Adipocyte (in vitro differentiated cells): ENCODE measurements around the gene TRAF7.

Source experiments
- DNase-seq: peaks from one replicate; pipeline ENCODE4 v3.0.0-alpha.2; 2015; ENCODE audit warnings: low read depth
- H3K27me3 ChIP-seq: replicated peaks from 2 replicates; pipeline ENCODE4 v1.7.0; 2013; ENCODE audit warnings: mild to moderate bottlenecking, low read length, moderate library complexity; ENCODE audit not compliant: control insufficient read depth, insufficient read depth
- H3K36me3 ChIP-seq: 2 replicates; pipeline ENCODE4 v1.7.0; 2013; ENCODE audit warnings: low read length, mild to moderate bottlenecking, moderate library complexity; ENCODE audit not compliant: control insufficient read depth, insufficient read depth, severe bottlenecking
- H3K4me1 ChIP-seq: 2 replicates; pipeline ENCODE4 v1.7.0; 2013; ENCODE audit warnings: mild to moderate bottlenecking, low read length, moderate library complexity; ENCODE audit not compliant: control insufficient read depth, insufficient read depth
- H3K4me3 ChIP-seq: 2 replicates; pipeline ENCODE4 v1.7.0; 2013; ENCODE audit warnings: mild to moderate bottlenecking, low read length, moderate library complexity
- H3K9ac ChIP-seq: 2 replicates; pipeline ENCODE4 v1.7.0; 2013; ENCODE audit warnings: mild to moderate bottlenecking, low read length, moderate library complexity
- H3K9me3 ChIP-seq: 2 replicates; pipeline ENCODE4 v1.7.0; 2013; ENCODE audit warnings: mild to moderate bottlenecking, low read length, moderate library complexity; ENCODE audit not compliant: control insufficient read depth

The TRAF7 gene

DNA sequence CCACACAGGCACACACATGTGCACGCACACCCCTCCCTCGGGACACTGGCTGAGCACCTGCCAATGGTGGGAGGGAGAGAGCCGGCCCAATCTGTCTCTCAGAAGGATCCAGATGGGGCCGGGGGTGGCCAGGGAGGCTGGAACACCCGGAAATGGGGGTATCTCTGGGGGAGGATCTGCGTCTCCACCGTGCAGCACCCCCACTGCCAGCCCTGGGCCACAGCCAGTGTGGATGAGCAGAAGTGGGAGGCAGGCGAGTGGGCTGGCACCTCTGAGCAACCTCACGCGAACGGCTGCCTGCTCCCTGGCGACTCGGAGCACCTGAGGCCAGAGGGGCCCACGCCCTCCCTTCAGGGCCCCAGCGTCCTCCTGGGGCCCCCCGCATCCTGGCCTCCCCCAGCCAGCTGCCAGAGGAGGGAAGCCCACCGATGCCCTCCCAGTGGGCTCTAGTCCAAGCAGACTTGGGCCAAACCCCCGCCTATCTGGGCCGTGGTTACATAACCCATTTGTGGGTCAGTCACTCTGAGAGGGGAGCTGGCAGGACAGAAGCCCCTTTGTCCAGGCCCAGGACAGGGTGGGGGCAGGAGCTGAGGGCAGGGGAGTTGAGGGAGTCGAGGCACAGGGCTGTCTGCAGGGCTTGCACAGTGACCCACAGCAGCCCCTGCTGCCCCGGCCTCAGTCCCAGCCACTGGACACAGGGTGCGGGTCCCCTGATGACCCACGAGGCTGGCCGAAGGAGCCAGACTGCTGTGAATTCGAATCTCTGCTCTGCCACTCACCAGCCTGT, 35.3 kb downstream of the TRAF7 start:
- no peaks in the 10 kb centered on the region for H3K4me1 ChIP-seq
- no peaks in the 10 kb centered on the region for H3K36me3 ChIP-seq
- no peak overlapping the region for H3K4me3 ChIP-seq
- H3K9ac ChIP-seq: no peak overlapping the region
- DNase-seq: no peak
- no peaks in the 10 kb centered on the region for H3K9me3 ChIP-seq
- peaks cover 27% of the 10 kb centered on the region for H3K27me3 ChIP-seq

GRCh38 chr16:2191446-2191706, 35.8 kb downstream of the TRAF7 start:
- Histone ChIP-seq H3K4me3 (no peak overlapping the region), H3K36me3 (no peaks in the 10 kb centered on the region), H3K9me3 (no peaks in the 10 kb centered on the region), H3K4me1 (no peaks in the 10 kb centered on the region), H3K9ac (no peak overlapping the region), H3K27me3 (peaks cover 27% of the 10 kb centered on the region)
- no peak for DNase-seq

DNA sequence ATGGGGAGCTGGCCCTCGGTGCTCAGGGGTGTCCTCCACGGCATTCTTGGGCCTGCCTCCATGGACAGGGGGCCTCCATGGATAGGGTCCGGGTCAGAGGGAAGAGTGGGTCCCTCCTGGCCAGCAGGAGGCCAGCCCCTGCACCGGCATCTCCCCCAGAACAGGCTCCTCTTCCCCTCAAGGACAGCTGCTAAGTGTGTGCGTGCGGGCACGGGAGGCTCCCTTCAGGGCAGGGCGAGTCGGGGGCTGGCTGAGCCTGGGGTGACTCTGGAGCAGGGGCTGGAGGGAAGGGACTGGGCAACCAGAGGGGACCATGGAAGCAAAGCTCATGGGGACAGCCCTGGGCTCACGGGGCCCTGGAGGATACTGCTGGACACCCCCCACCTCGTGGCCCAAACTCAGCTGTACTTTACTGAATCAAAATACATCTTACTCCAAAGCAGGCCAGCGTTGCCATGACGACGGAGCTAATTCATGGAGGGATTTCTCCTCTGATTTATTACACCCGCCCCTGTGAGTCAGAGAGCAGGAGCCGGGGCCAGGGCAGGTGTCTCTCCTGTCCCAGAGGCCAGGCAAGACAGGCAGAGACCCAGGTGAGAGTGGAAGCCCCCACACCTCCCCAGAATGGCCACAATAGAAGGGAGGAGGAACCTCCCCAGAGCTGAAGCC, 38.7 kb downstream of the TRAF7 start:
- H3K4me1 ChIP-seq: no peaks in the 10 kb centered on the region
- H3K9me3 ChIP-seq: no peaks in the 10 kb centered on the region
- no peak overlapping the region for H3K4me3 ChIP-seq
- no peak overlapping the region for H3K9ac ChIP-seq
- peaks cover 48% of the 10 kb centered on the region for H3K27me3 ChIP-seq
- peak; percentile 30 for DNase-seq
- H3K36me3 ChIP-seq: no peaks in the 10 kb centered on the region

GRCh38 chr16:2194852-2195321, 39.3 kb downstream of the TRAF7 start:
- Histone ChIP-seq H3K4me3 (no peak overlapping the region), H3K9me3 (no peaks in the 10 kb centered on the region), H3K36me3 (no peaks in the 10 kb centered on the region), H3K9ac (no peak overlapping the region), H3K4me1 (no peaks in the 10 kb centered on the region), H3K27me3 (peaks cover 53% of the 10 kb centered on the region)
- peak; percentile 21 for DNase-seq

GRCh38 chr16:2195322-2196161, 40.0 kb downstream of the TRAF7 start:
- peak; percentile 5 for DNase-seq
- no peak overlapping the region for H3K4me3 ChIP-seq

GRCh38 chr16:2196162-2196980, 40.8 kb downstream of the TRAF7 start, which contains the start of gene CASKIN1:
TSS of gene CASKIN1 (minus strand) at chr16:2196605. CDS start at chr16:2196432, 173 bp downstream.
- Histone ChIP-seq H3K27me3 (peaks cover 54% of the 10 kb centered on the region), H3K9me3 (peaks cover 9% of the 10 kb centered on the region), H3K9ac (no peak within 1 kb of the TSS), H3K36me3 (no peaks in the 10 kb centered on the region), H3K4me1 (no peaks in the 10 kb centered on the region), H3K4me3 (no peak within 1 kb of the TSS)
- peak; percentile 66 for DNase-seq

More at GRCh38 chr16:2195322-2196161, 40.0 kb downstream of the TRAF7 start:
- peaks cover 6% of the 10 kb centered on the region for H3K9me3 ChIP-seq
- H3K4me1 ChIP-seq: no peaks in the 10 kb centered on the region
- no peaks in the 10 kb centered on the region for H3K36me3 ChIP-seq
- H3K9ac ChIP-seq: no peak overlapping the region
- H3K27me3 ChIP-seq: peaks cover 54% of the 10 kb centered on the region

DNA sequence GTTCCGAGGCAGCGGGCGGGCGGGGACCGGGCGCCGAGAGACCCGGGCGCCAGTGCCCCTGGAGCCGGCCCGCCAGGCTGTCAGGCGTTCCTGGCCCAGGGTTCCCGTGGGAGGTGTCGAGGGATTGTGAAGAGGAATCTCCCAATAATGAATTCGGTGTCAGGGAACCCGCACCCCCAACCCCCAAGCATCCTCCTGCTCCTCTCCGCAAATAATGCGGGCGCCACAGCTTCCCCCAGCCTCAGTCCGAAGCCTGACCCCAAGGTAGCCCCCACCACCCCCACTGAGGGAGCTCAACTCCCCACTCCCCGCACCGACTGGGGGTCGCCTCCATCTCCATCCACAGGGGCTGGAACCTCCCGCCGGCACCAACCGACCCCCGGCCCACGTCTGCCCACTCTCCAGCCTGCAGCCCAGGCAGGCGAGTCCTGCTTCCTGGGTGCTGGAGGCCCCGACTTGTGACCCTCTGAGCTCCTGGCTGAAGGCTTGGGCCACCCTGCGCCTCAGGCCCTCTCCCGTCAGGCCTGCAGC, 41.5 kb downstream of the TRAF7 start:
- Histone ChIP-seq H3K27me3 (peaks cover 51% of the 10 kb centered on the region), H3K4me3 (no peak overlapping the region)

DNA sequence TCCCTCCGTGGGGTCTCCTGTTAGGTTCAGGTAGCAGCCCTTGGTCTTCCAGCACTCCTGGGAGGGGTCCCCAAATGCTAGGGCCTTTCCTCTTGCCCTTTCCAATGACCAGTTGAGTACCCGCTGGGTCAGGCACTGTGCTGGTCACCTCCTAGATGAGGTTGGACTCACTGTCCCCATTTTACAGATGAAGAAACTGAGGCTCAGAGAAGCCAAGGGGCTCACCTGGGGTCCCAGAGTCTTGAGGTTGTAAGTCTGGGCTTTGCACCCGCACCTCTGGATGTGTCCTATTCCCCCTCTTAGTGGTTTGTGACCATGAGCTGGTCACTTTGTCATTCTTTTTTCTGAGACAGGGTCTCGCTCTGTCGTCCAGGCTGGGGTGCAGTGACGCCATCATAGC, 42.2 kb downstream of the TRAF7 start:
- DNase-seq: no peak
- no peak overlapping the region for H3K9ac ChIP-seq
- no peaks in the 10 kb centered on the region for H3K4me1 ChIP-seq
- no peak overlapping the region for H3K4me3 ChIP-seq
- peaks cover 9% of the 10 kb centered on the region for H3K9me3 ChIP-seq
- H3K27me3 ChIP-seq: peaks cover 51% of the 10 kb centered on the region
- H3K36me3 ChIP-seq: no peaks in the 10 kb centered on the region

More for the DNA sequence above, 41.5 kb downstream of the TRAF7 start:
- Histone ChIP-seq H3K9me3 (peaks cover 9% of the 10 kb centered on the region), H3K9ac (no peak overlapping the region), H3K4me1 (no peaks in the 10 kb centered on the region), H3K36me3 (no peaks in the 10 kb centered on the region)
- DNase-seq: no peak

- no peak overlapping the region for H3K4me3 ChIP-seq
- no peaks in the 10 kb centered on the region for H3K36me3 ChIP-seq
- no peak for DNase-seq
- peaks cover 50% of the 10 kb centered on the region for H3K27me3 ChIP-seq
- no peak overlapping the region for H3K9ac ChIP-seq
- peaks cover 9% of the 10 kb centered on the region for H3K9me3 ChIP-seq
- H3K4me1 ChIP-seq: no peaks in the 10 kb centered on the region
Measured at GRCh38 chr16:2198283-2198682, 42.7 kb downstream of the TRAF7 start.

DNA sequence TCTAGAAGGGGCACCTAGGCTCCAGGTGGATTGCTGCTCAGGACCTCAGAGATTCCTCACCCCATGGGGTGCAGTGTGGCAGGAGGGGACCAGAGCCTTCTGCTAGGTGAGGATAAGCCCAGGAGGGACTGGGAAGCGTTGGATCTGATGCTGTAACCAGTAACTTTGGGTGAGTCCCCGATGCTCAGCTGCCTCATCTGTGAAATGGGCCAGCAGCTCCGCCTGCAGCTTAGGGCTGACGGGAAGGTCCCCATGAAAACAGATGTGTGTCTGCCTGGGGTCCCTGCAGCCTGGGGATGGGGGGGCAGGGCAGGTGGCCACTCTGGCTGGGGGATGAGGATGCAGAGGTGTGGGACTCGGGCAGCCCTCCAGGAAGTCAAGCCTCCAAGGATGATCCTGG, 43.5 kb downstream of the TRAF7 start:
- DNase-seq: no peak
- no peaks in the 10 kb centered on the region for H3K36me3 ChIP-seq
- peaks cover 42% of the 10 kb centered on the region for H3K27me3 ChIP-seq
- no peaks in the 10 kb centered on the region for H3K4me1 ChIP-seq
- H3K9me3 ChIP-seq: peaks cover 9% of the 10 kb centered on the region
- H3K9ac ChIP-seq: no peak overlapping the region
- no peak overlapping the region for H3K4me3 ChIP-seq
